Erythroblast (primary cell): ENCODE data around the gene B4GALNT4.

Experiments
- GATA1 ChIP-seq: IDR thresholded peaks from 2 replicates; pipeline ENCODE4 v1.6.1; 2011; ENCODE audit warnings: low read depth, mild to moderate bottlenecking, control low read depth, low read length, moderate library complexity
- POLR2A ChIP-seq: IDR thresholded peaks from 2 replicates; pipeline ENCODE4 v1.6.1; 2011; ENCODE audit warnings: mild to moderate bottlenecking, low read length

DNA sequence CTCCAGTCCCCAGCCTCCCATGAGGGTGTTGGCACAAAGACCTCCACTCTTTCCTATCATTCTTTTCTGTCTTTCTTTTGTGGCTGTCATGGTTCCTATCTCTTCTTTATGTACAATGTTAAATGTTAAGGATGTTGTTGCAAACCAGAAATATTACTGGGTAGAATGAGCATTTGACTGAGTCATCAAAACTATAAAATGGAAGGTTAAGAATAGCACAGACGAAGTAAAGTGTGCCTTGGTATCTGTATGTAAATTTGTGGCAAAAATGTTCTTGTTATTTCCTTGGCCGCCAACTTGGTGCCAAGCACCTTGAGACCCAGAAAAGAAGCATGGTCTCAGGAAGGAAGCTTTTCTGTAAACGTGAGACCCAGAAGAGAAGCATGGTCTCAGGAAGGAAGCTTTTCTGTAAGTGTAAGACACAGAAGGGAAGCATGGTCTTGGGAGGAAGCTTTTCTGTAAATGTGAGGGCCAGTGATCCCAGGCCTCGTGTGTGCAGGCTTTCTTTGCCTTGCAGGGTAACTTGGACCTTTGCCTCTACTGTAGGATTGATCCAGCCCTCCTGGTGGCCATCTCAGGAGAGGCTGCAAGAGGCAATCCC, 18.0 kb downstream of the B4GALNT4 start:
- TF ChIP-seq POLR2A (no peak), GATA1 (no peak)
